Adrenal gland (tissue), 12 donors: ENCODE data around the gene CNNM2. TPM values are rescaled to one million over a fixed set of nuclear protein-coding genes. Genes with fewer than 3 reads are reported as not detected.

Experiments used
- DNase-seq, 7 donors: peaks; one replicate each; pipeline ENCODE4 v3.0.0-alpha.2; 2019 to 2020
- H3K27ac ChIP-seq, 5 donors: fragments of 200-600 bp; sonication (generic) in 4 of 5; 1 replicate in 3 of 5; 2 replicates in 2 of 5; pipeline versions ENCODE4 v1.5.1 to v1.8.0; 2016 to 2020; ENCODE audit warnings: mild to moderate bottlenecking in 1 of 5
- H3K27me3 ChIP-seq: fragments of 200-600 bp; 2 replicates; pipeline ENCODE4 v1.8.0; 2021
- H3K36me3 ChIP-seq, 2 donors: fragments of 200-600 bp; replicated peaks in 1 of 2; 1 replicate in 1 of 2; 2 replicates in 1 of 2; pipeline versions ENCODE4 v1.5.1 to v1.8.0; 2018 to 2022
- H3K4me1 ChIP-seq, 2 donors: fragments of 200-600 bp; replicated peaks in 1 of 2; 1 replicate in 1 of 2; 2 replicates in 1 of 2; pipeline versions ENCODE4 v1.5.1 to v1.8.0; 2018 to 2021
- H3K4me3 ChIP-seq, 4 donors: fragments of 200-600 bp; sonication (generic) in 3 of 4; one replicate each; pipeline ENCODE4 v1.5.1; 2016 to 2018
- H3K9me3 ChIP-seq, 3 donors: fragments of 200-600 bp; sonication (generic) in 1 of 3; replicated peaks in 1 of 3; 1 replicate in 2 of 3; 2 replicates in 1 of 3; pipeline versions ENCODE4 v1.5.1 to v1.8.0; 2016 to 2021
- POLR2A ChIP-seq, 2 donors: fragments of 450-650 bp; IDR thresholded peaks; one replicate each; pipeline ENCODE4 v1.6.1; 2017; ENCODE audit warnings: antibody characterized with exemption in 2 of 2, mild to moderate bottlenecking in 2 of 2, moderate library complexity in 1 of 2
- WGBS, 4 donors: extraction: QIAGEN DNeasy Blood & Tissue Kit in 2 of 4; methylation state at CpG; one replicate each; pipeline versions ENCODE4 v1.1.5 to v1.1.7; 2013 to 2017; 5-methylcytosine and 5-hydroxymethylcytosine counted together
- intact Hi-C, 2 donors: fragments of 100-400 bp; cut with DNase I; formaldehyde crosslinking; loops; one replicate each; pipeline versions ENCODE4 v1.14.1 to v1.15.0; 2022 to 2023
- polyA plus RNA-seq, 3 donors: library from polyadenylated mRNA; stranded (reverse); fragments of 200-250 nt in 2 of 3; fragments of 350-450 nt in 1 of 3; fragmentation: Illumina TruSeq in 1 of 3; extraction: RNeasy Lipid Tissue Mini Kit (QIAGEN cat#74804) in 1 of 3; gene quantifications; one replicate each; pipeline ENCODE4 v1.2.3, GENCODE V29; 2013 to 2014
- small RNA-seq, 2 donors: library from RNA; depleted of rRNA; stranded (forward); fragments of <200 nt; gene quantifications; one replicate each; pipeline ENCODE3, GENCODE V24; 2016
- total RNA-seq, 9 donors: library from RNA; depleted of rRNA in 4 of 9; stranded (reverse); fragments of >200 nt in 4 of 9; fragments of 120-200 nt in 1 of 9; fragmentation: NEBNext Ultra II Directional in 1 of 9; extraction: Animal tissue kit (Norgen Biotek cat#: 25700) in 1 of 9; gene quantifications; one replicate each; pipeline versions ENCODE4 v1.1.0 to v1.2.4, GENCODE V29; 2013 to 2023
- TF ChIP-seq, protein P1 (sequence below), 6 experiments: fragments of 450-650 bp in 4 of 6; fragments of 200-600 bp in 2 of 6; sonication (generic) in 1 of 6; IDR thresholded peaks; 1 replicate in 5 of 6; 2 replicates in 1 of 6; pipeline versions ENCODE4 v1.5.1 to v1.8.0; 2016 to 2021; ENCODE audit warnings: antibody characterized with exemption in 6 of 6, mild to moderate bottlenecking in 2 of 6, moderate library complexity in 1 of 6
- donor health status: healthy with polysubstance abuse.
- donor health status: Bipolar disorder and iron deficiency.
- donor health status: DM: yes; HTN: yes; CAD: no.
- donor health status: DM: no; HTN: no; CAD: no.
- donor health status: DM: no; HTN: no; CAD: no.
- donor health status: DM: yes; HTN: yes; CAD: no.

The CNNM2 gene
- total and polyA plus RNA-seq, 12 donors, result 5.4 to 52.0 (median 36.6) TPM

DNA sequence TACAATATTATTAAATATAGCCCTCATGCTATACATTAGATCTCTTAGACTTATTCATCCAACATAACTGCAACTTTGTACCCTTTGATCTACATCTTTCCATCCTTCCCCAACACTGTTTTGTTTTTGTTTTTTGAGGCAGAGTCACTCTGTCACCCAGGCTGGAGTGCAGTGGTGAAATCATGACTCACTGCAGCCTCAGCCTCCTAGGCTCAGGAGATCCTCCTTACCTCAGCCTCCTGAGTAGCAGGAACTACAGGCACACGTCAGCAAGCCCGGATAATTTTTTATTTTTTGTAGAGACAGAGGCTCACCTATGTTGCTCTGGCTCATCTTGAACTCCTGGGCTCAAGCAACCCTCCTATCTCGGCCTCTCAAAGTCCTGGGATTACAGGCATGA lies 221.7 kb downstream of the CNNM2 start:
- intact Hi-C loops, result no loop called here
- Histone ChIP-seq H3K9me3 (no peaks in the 10 kb centered on the region), H3K4me1 (peaks cover 5 to 38% of the 10 kb centered on the region in 2 donors), H3K27ac (no peak overlapping the region), H3K27me3 (no peaks in the 10 kb centered on the region), H3K4me3 (no peak overlapping the region), H3K36me3 (peaks cover 0 to 10% of the 10 kb centered on the region in 2 donors)
- WGBS, 4 donors, result 91 to 92% (median 91%) methylated on average over 3 of the region's 3 CpGs
- TF ChIP-seq POLR2A (IDR thresholded peaks at IDR 0.05), result no peak
- TF ChIP-seq, protein P1, sequence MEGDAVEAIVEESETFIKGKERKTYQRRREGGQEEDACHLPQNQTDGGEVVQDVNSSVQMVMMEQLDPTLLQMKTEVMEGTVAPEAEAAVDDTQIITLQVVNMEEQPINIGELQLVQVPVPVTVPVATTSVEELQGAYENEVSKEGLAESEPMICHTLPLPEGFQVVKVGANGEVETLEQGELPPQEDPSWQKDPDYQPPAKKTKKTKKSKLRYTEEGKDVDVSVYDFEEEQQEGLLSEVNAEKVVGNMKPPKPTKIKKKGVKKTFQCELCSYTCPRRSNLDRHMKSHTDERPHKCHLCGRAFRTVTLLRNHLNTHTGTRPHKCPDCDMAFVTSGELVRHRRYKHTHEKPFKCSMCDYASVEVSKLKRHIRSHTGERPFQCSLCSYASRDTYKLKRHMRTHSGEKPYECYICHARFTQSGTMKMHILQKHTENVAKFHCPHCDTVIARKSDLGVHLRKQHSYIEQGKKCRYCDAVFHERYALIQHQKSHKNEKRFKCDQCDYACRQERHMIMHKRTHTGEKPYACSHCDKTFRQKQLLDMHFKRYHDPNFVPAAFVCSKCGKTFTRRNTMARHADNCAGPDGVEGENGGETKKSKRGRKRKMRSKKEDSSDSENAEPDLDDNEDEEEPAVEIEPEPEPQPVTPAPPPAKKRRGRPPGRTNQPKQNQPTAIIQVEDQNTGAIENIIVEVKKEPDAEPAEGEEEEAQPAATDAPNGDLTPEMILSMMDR (IDR thresholded peaks at IDR 0.05), result no peak
- DNase-seq, result no peak

Small RNA genes within 50 kb of the gene (small RNA-seq; reads per million reads assigned to genes)
- gene AS3MT (0 reads per million in 2 donors), gene RF00026 (0 reads per million in 2 donors), gene RF02271 (0 reads per million in 2 donors)

Other genes with a start within 250 kb of the CNNM2 start
- gene ARL3, start 203.9 kb upstream of the CNNM2 start, total RNA-seq, result 10 to 100 TPM in 4 of 9 donors, 1 to 10 TPM in 5; 4.8 to 13.2 (median 9.9) TPM
- 10 to 100 TPM in 1 of 3 donors, 1 to 10 TPM in 2; 6.4 to 20.5 (median 7.6) TPM for gene ARL3, start 203.9 kb upstream of the CNNM2 start, polyA plus RNA-seq
- 10 to 100 TPM in 2 of 9 donors, 1 to 10 TPM in 6, under 1 TPM in 1; 0.91 to 12.2 (median 6.7) TPM for gene SFXN2, start 203.7 kb upstream of the CNNM2 start, total RNA-seq
- gene SFXN2, start 203.7 kb upstream of the CNNM2 start, polyA plus RNA-seq, result 1 to 10 TPM; 3.7 to 4.4 (median 4.1) TPM
- gene WBP1L, start 174.3 kb upstream of the CNNM2 start, total RNA-seq, result 100 to 1,000 TPM in 7 of 9 donors, 10 to 100 TPM in 2; 53.5 to 231 (median 118) TPM
- gene WBP1L, start 174.3 kb upstream of the CNNM2 start, polyA plus RNA-seq, result 10 to 100 TPM; 38.5 to 48.5 (median 46.7) TPM
- over 10,000 TPM in 6 of 9 donors, 1,000 to 10,000 TPM in 3; 5,772 to 29,109 (median 18,025) TPM for gene CYP17A1, start 80.9 kb upstream of the CNNM2 start, total RNA-seq
- over 10,000 TPM in 2 of 3 donors, 1,000 to 10,000 TPM in 1; 2,313 to 37,742 (median 10,572) TPM for gene CYP17A1, start 80.9 kb upstream of the CNNM2 start, polyA plus RNA-seq
- gene BORCS7, start 64.0 kb upstream of the CNNM2 start, total RNA-seq, result 100 to 1,000 TPM in 3 of 9 donors, 10 to 100 TPM in 6; 49.7 to 154 (median 73.8) TPM
- 10 to 100 TPM; 46.9 to 90.8 (median 63.1) TPM for gene BORCS7, start 64.0 kb upstream of the CNNM2 start, polyA plus RNA-seq
- gene AS3MT, start 48.8 kb upstream of the CNNM2 start, total RNA-seq, result 100 to 1,000 TPM; 177 to 361 (median 325) TPM
- gene AS3MT, start 48.8 kb upstream of the CNNM2 start, polyA plus RNA-seq, result 100 to 1,000 TPM; 275 to 910 (median 281) TPM